GM23338 (cell line): ENCODE data around the gene MCMBP. TPM values are rescaled to one million over a fixed set of nuclear protein-coding genes. Genes with fewer than 3 reads are reported as not detected.

Source experiments
- ATAC-seq: fragments of 200-7000 bp; cut with Tn5 transposase; 3 replicates; pipeline ENCODE4 v1.9.1; 2020
- DNase-seq: peaks from one replicate; pipeline ENCODE4 v3.0.0-alpha.2; 2015; ENCODE audit warnings: low spot score
- H2AFZ ChIP-seq: fragments of 200-600 bp; sonication (generic); 2 replicates; pipeline ENCODE4 v1.8.0; 2016; ENCODE audit warnings: antibody characterized with exemption, mild to moderate bottlenecking, moderate library complexity
- H3F3A ChIP-seq: fragments of 200-600 bp; sonication (generic); replicated peaks from 2 replicates; pipeline ENCODE4 v1.8.0; 2017; ENCODE audit warnings: antibody characterized with exemption, mixed run types, low read depth
- H3K27ac ChIP-seq: fragments of 200-600 bp; sonication (generic); 2 replicates; pipeline ENCODE4 v1.6.1; 2016; ENCODE audit warnings: low read depth
- H3K27me3 ChIP-seq: fragments of 200-600 bp; sonication (generic); 2 replicates; pipeline ENCODE4 v1.8.0; 2016; ENCODE audit warnings: mild to moderate bottlenecking, mixed run types, moderate library complexity; ENCODE audit not compliant: insufficient read depth
- H3K36me3 ChIP-seq: fragments of 200-600 bp; sonication (generic); 2 replicates; pipeline ENCODE4 v1.8.0; 2016; ENCODE audit warnings: mild to moderate bottlenecking; ENCODE audit not compliant: insufficient read depth
- H3K4me1 ChIP-seq: fragments of 200-600 bp; sonication (generic); 2 replicates; pipeline ENCODE4 v1.8.0; 2016; ENCODE audit warnings: mild to moderate bottlenecking, moderate library complexity; ENCODE audit not compliant: insufficient read depth
- H3K4me2 ChIP-seq: fragments of 200-600 bp; sonication (generic); 2 replicates; pipeline ENCODE4 v1.7.1; 2017; ENCODE audit warnings: mixed run types
- H3K4me3 ChIP-seq: fragments of 200-600 bp; sonication (generic); 2 replicates; pipeline ENCODE4 v1.6.1; 2016; ENCODE audit warnings: mixed run types
- H3K79me2 ChIP-seq: fragments of 200-600 bp; sonication (generic); replicated peaks from 2 replicates; pipeline ENCODE4 v1.8.0; 2017; ENCODE audit warnings: mild to moderate bottlenecking; ENCODE audit not compliant: insufficient read depth
- H3K9me2 ChIP-seq: fragments of 200-600 bp; sonication (generic); 2 replicates; pipeline ENCODE4 v1.8.0; 2017; ENCODE audit not compliant: insufficient read depth
- H4K20me1 ChIP-seq: fragments of 200-600 bp; sonication (generic); replicated peaks from 2 replicates; pipeline ENCODE4 v1.8.0; 2017; ENCODE audit warnings: mild to moderate bottlenecking; ENCODE audit not compliant: insufficient read depth
- H3K27ac Mint-ChIP-seq: 2 replicates; pipeline ENCODE4 v1.8.0; 2020; ENCODE audit warnings: inconsistent platforms, mild to moderate bottlenecking, moderate library complexity, mixed read lengths
- H3K27me3 Mint-ChIP-seq: 3 replicates; pipeline ENCODE4 v1.8.0; 2022; ENCODE audit warnings: low read depth, mild to moderate bottlenecking, moderate library complexity, mixed read lengths, inconsistent platforms; ENCODE audit not compliant: insufficient read depth, poor library complexity
- H3K36me3 Mint-ChIP-seq: 3 replicates; pipeline ENCODE4 v1.8.0; 2021; ENCODE audit warnings: low read depth, mild to moderate bottlenecking, inconsistent platforms, moderate library complexity, mixed read lengths
- H3K4me1 Mint-ChIP-seq: 3 replicates; pipeline ENCODE4 v1.8.0; 2020; ENCODE audit warnings: mild to moderate bottlenecking, inconsistent platforms, mixed read lengths
- H3K4me3 Mint-ChIP-seq: 3 replicates; pipeline ENCODE4 v1.8.0; 2021; ENCODE audit warnings: moderate library complexity, mild to moderate bottlenecking, inconsistent platforms, mixed read lengths
- H3K9me3 Mint-ChIP-seq: 3 replicates; pipeline ENCODE4 v1.8.0; 2020; ENCODE audit warnings: moderate library complexity, mild to moderate bottlenecking, inconsistent platforms, mixed read lengths
- CREB1 ChIP-seq: fragments of 250-450 bp; sonication (Bioruptor Pico); IDR thresholded peaks from 2 replicates; pipeline ENCODE4 v1.5.0; 2020; ENCODE audit warnings: low read depth, mild to moderate bottlenecking, moderate library complexity
- EZH2 ChIP-seq: fragments of 200-600 bp; sonication (generic); IDR thresholded peaks from one replicate; pipeline ENCODE4 v1.8.0; 2017; ENCODE audit warnings: antibody characterized with exemption, mild to moderate bottlenecking, low read depth; ENCODE audit not compliant: unreplicated experiment
- JUNB ChIP-seq: IDR thresholded peaks from one replicate; pipeline ENCODE4 v1.6.1; 2016; ENCODE audit warnings: antibody characterized with exemption; ENCODE audit not compliant: unreplicated experiment
- NANOG ChIP-seq: IDR thresholded peaks from 2 replicates; pipeline ENCODE4 v1.6.1; 2016; ENCODE audit warnings: antibody characterized with exemption, borderline replicate concordance
- POLR2AphosphoS5 ChIP-seq: IDR thresholded peaks from 2 replicates; pipeline ENCODE4 v1.6.1; 2016; ENCODE audit warnings: antibody characterized with exemption, low read depth
- ZNF114 ChIP-seq: fragments of 250-450 bp; sonication (Bioruptor Pico); IDR thresholded peaks from 2 replicates; pipeline ENCODE4 v1.5.0; 2020; ENCODE audit warnings: mild to moderate bottlenecking, moderate library complexity
- ZNF331 ChIP-seq: fragments of 250-450 bp; sonication (Bioruptor Pico); IDR thresholded peaks from 2 replicates; pipeline ENCODE4 v1.5.0; 2020; ENCODE audit warnings: low read depth, mild to moderate bottlenecking, moderate library complexity
- polyA plus RNA-seq: library from polyadenylated mRNA; unstranded; fragments of >200 nt; fragmentation: Nextera tagmentation; extraction: Ambion mirVana; gene quantifications from 2 replicates; pipeline ENCODE4 v1.2.1, GENCODE V29; 2016
- total RNA-seq: library from RNA; depleted of rRNA; stranded (reverse); fragments of >200 nt; shearing (Covaris generic); gene quantifications from 2 replicates; pipeline ENCODE4 v1.2.3, GENCODE V29; 2014
- TF ChIP-seq, protein P1 (sequence below): IDR thresholded peaks from one replicate; pipeline ENCODE4 v1.6.1; 2018; ENCODE audit warnings: antibody characterized with exemption; ENCODE audit not compliant: unreplicated experiment
- TF ChIP-seq, protein P2 (sequence below): fragments of 250-450 bp; sonication (Bioruptor Pico); IDR thresholded peaks from 2 replicates; pipeline ENCODE4 v1.5.0; 2020; ENCODE audit warnings: mild to moderate bottlenecking, moderate library complexity
- TF ChIP-seq, protein P3 (sequence below): IDR thresholded peaks from 2 replicates; pipeline ENCODE4 v1.6.1; 2016; ENCODE audit warnings: antibody characterized with exemption
- TF ChIP-seq, protein P4 (sequence below), 2 experiments: fragments of 200-600 bp in 1 of 2; sonication (generic) in 1 of 2; conservative IDR thresholded peaks; 2 replicates each; pipeline versions ENCODE4 v1.5.1 to v1.6.1; 2016 to 2017; ENCODE audit warnings: antibody characterized with exemption in 2 of 2, low read depth in 2 of 2, mild to moderate bottlenecking in 2 of 2, moderate library complexity in 1 of 2

Gene MCMBP
- total and polyA plus RNA-seq, 2 experiments from 2014 or later: 30.9 to 76.6 TPM

DNA sequence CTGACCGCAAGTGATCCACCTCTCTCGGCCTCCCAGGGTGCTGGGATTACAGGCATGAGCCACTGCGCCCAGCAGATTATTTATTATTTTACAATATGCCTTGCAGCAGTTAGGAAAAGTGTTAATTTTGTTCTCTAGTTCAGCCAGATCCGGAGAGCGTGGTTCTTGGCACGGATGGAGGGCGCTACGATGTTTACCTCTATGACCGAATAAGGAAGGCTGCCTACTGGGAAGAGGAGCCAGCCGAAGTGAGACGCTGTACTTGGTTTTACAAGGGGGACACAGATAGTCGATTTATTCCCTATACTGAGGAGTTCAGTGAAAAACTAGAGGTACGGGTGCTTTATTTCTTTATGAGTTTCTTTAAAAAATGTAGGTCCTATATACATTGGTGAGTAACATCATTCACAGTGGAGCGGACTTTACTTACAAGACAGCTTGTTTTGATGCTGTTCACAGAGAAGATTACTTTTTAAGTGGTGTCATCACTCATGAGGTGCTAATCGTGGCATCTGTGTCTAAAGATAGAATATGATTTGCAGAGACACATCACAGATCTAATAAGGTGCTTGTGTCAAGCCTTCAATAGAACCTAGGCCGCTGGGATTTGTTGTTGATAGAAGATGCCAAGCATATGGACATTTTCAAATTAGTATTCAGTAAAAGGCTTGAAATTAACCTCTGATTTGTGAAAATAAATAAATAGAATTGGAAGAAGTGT lies 31.5 kb upstream of the MCMBP start:
- no peaks in the 10 kb centered on the region for H3K9me3 Mint-ChIP-seq

More for the DNA sequence above, 31.5 kb upstream of the MCMBP start:
- H3F3A ChIP-seq: no peaks in the 10 kb centered on the region
- H3K27me3 ChIP-seq: no peaks in the 10 kb centered on the region
- H3K36me3 Mint-ChIP-seq: peaks cover 58% of the 10 kb centered on the region
- peaks cover 50% of the 10 kb centered on the region for H3K36me3 ChIP-seq
- TF ChIP-seq POLR2AphosphoS5 (no peak), EZH2 (no peak), JUNB (no peak), ZNF114 (CRISPR knock-in tag) (no peak), NANOG (no peak), CREB1 (CRISPR knock-in tag) (no peak), ZNF331 (no peak)
- TF ChIP-seq, protein P1, sequence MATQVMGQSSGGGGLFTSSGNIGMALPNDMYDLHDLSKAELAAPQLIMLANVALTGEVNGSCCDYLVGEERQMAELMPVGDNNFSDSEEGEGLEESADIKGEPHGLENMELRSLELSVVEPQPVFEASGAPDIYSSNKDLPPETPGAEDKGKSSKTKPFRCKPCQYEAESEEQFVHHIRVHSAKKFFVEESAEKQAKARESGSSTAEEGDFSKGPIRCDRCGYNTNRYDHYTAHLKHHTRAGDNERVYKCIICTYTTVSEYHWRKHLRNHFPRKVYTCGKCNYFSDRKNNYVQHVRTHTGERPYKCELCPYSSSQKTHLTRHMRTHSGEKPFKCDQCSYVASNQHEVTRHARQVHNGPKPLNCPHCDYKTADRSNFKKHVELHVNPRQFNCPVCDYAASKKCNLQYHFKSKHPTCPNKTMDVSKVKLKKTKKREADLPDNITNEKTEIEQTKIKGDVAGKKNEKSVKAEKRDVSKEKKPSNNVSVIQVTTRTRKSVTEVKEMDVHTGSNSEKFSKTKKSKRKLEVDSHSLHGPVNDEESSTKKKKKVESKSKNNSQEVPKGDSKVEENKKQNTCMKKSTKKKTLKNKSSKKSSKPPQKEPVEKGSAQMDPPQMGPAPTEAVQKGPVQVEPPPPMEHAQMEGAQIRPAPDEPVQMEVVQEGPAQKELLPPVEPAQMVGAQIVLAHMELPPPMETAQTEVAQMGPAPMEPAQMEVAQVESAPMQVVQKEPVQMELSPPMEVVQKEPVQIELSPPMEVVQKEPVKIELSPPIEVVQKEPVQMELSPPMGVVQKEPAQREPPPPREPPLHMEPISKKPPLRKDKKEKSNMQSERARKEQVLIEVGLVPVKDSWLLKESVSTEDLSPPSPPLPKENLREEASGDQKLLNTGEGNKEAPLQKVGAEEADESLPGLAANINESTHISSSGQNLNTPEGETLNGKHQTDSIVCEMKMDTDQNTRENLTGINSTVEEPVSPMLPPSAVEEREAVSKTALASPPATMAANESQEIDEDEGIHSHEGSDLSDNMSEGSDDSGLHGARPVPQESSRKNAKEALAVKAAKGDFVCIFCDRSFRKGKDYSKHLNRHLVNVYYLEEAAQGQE: no peak
- TF ChIP-seq, protein P2, sequence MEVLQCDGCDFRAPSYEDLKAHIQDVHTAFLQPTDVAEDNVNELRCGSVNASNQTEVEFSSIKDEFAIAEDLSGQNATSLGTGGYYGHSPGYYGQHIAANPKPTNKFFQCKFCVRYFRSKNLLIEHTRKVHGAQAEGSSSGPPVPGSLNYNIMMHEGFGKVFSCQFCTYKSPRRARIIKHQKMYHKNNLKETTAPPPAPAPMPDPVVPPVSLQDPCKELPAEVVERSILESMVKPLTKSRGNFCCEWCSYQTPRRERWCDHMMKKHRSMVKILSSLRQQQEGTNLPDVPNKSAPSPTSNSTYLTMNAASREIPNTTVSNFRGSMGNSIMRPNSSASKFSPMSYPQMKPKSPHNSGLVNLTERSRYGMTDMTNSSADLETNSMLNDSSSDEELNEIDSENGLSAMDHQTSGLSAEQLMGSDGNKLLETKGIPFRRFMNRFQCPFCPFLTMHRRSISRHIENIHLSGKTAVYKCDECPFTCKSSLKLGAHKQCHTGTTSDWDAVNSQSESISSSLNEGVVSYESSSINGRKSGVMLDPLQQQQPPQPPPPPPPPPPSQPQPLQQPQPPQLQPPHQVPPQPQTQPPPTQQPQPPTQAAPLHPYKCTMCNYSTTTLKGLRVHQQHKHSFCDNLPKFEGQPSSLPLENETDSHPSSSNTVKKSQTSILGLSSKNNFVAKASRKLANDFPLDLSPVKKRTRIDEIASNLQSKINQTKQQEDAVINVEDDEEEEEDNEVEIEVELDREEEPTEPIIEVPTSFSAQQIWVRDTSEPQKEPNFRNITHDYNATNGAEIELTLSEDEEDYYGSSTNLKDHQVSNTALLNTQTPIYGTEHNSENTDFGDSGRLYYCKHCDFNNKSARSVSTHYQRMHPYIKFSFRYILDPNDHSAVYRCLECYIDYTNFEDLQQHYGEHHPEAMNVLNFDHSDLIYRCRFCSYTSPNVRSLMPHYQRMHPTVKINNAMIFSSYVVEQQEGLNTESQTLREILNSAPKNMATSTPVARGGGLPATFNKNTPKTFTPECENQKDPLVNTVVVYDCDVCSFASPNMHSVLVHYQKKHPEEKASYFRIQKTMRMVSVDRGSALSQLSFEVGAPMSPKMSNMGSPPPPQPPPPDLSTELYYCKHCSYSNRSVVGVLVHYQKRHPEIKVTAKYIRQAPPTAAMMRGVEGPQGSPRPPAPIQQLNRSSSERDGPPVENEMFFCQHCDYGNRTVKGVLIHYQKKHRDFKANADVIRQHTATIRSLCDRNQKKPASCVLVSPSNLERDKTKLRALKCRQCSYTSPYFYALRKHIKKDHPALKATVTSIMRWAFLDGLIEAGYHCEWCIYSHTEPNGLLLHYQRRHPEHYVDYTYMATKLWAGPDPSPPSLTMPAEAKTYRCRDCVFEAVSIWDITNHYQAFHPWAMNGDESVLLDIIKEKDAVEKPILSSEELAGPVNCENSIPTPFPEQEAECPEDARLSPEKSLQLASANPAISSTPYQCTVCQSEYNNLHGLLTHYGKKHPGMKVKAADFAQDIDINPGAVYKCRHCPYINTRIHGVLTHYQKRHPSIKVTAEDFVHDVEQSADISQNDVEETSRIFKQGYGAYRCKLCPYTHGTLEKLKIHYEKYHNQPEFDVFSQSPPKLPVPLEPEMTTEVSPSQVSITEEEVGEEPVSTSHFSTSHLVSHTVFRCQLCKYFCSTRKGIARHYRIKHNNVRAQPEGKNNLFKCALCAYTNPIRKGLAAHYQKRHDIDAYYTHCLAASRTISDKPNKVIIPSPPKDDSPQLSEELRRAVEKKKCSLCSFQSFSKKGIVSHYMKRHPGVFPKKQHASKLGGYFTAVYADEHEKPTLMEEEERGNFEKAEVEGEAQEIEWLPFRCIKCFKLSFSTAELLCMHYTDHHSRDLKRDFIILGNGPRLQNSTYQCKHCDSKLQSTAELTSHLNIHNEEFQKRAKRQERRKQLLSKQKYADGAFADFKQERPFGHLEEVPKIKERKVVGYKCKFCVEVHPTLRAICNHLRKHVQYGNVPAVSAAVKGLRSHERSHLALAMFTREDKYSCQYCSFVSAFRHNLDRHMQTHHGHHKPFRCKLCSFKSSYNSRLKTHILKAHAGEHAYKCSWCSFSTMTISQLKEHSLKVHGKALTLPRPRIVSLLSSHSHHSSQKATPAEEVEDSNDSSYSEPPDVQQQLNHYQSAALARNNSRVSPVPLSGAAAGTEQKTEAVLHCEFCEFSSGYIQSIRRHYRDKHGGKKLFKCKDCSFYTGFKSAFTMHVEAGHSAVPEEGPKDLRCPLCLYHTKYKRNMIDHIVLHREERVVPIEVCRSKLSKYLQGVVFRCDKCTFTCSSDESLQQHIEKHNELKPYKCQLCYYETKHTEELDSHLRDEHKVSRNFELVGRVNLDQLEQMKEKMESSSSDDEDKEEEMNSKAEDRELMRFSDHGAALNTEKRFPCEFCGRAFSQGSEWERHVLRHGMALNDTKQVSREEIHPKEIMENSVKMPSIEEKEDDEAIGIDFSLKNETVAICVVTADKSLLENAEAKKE (CRISPR knock-in tag): no peak
- TF ChIP-seq, protein P3, sequence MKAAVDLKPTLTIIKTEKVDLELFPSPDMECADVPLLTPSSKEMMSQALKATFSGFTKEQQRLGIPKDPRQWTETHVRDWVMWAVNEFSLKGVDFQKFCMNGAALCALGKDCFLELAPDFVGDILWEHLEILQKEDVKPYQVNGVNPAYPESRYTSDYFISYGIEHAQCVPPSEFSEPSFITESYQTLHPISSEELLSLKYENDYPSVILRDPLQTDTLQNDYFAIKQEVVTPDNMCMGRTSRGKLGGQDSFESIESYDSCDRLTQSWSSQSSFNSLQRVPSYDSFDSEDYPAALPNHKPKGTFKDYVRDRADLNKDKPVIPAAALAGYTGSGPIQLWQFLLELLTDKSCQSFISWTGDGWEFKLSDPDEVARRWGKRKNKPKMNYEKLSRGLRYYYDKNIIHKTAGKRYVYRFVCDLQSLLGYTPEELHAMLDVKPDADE: no peak
- TF ChIP-seq, protein P4, sequence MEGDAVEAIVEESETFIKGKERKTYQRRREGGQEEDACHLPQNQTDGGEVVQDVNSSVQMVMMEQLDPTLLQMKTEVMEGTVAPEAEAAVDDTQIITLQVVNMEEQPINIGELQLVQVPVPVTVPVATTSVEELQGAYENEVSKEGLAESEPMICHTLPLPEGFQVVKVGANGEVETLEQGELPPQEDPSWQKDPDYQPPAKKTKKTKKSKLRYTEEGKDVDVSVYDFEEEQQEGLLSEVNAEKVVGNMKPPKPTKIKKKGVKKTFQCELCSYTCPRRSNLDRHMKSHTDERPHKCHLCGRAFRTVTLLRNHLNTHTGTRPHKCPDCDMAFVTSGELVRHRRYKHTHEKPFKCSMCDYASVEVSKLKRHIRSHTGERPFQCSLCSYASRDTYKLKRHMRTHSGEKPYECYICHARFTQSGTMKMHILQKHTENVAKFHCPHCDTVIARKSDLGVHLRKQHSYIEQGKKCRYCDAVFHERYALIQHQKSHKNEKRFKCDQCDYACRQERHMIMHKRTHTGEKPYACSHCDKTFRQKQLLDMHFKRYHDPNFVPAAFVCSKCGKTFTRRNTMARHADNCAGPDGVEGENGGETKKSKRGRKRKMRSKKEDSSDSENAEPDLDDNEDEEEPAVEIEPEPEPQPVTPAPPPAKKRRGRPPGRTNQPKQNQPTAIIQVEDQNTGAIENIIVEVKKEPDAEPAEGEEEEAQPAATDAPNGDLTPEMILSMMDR (conservative IDR thresholded peaks at IDR 0.05; ENCODE audit: low read depth in 2 of 2): no peak
- no peak overlapping the region for H3K27ac Mint-ChIP-seq
- H3K79me2 ChIP-seq: peaks cover 43% of the 10 kb centered on the region
- ATAC-seq: no peak
- DNase-seq: no peak
- no peaks in the 10 kb centered on the region for H3K4me1 Mint-ChIP-seq
- no peaks in the 10 kb centered on the region for H3K9me2 ChIP-seq
- no peak overlapping the region for H3K4me3 Mint-ChIP-seq
- H3K4me3 ChIP-seq: no peak overlapping the region
- no peaks in the 10 kb centered on the region for H3K27me3 Mint-ChIP-seq
- H3K27ac ChIP-seq: no peak overlapping the region
- H4K20me1 ChIP-seq: peaks cover 13% of the 10 kb centered on the region
- no peak overlapping the region for H2AFZ ChIP-seq
- no peak overlapping the region for H3K4me2 ChIP-seq
- no peaks in the 10 kb centered on the region for H3K4me1 ChIP-seq
